Breast epithelium (tissue), 3 donors: ENCODE data around the gene COLQ.

Experiments used
- CTCF ChIP-seq, 3 donors: fragments of 450-650 bp; IDR thresholded peaks; one replicate each; pipeline ENCODE4 v1.5.1; 2016 to 2017; ENCODE audit warnings: antibody characterized with exemption in 3 of 3, mild to moderate bottlenecking in 3 of 3, moderate library complexity in 3 of 3
- POLR2A ChIP-seq: fragments of 450-650 bp; IDR thresholded peaks from one replicate; pipeline ENCODE4 v1.6.1; 2016; ENCODE audit warnings: antibody characterized with exemption, mild to moderate bottlenecking, moderate library complexity
- POLR2AphosphoS5 ChIP-seq, 3 donors: sonication (generic); formaldehyde crosslinking; IDR thresholded peaks; one replicate each; pipeline ENCODE4 v1.6.1; 2017; ENCODE audit warnings: antibody characterized with exemption in 3 of 3

- TF ChIP-seq POLR2AphosphoS5 (IDR thresholded peaks at IDR 0.05) (no peak), CTCF (IDR thresholded peaks at IDR 0.05) (no peak), POLR2A (no peak)
These were observed 65.8 kb downstream of the COLQ start for GRCh38 chr3:15455756-15456155.
